GM10266 (cell line): ENCODE data around the gene LSM3.

Source experiments
- DNase-seq: peaks from one replicate; pipeline ENCODE4 v3.0.0; 2012; ENCODE audit errors: extremely low spot score
- TF ChIP-seq, protein P1 (sequence below): IDR thresholded peaks from 2 replicates; pipeline ENCODE4 v1.5.1; 2012; ENCODE audit warnings: mild to moderate bottlenecking, low read depth; ENCODE audit not compliant: control insufficient read depth, insufficient read depth; ENCODE audit errors: missing control alignments

LSM3 gene

GRCh38 chr3:14152963-14153355, 25.7 kb upstream of the LSM3 start:
- no peak for DNase-seq
- TF ChIP-seq, protein P1, sequence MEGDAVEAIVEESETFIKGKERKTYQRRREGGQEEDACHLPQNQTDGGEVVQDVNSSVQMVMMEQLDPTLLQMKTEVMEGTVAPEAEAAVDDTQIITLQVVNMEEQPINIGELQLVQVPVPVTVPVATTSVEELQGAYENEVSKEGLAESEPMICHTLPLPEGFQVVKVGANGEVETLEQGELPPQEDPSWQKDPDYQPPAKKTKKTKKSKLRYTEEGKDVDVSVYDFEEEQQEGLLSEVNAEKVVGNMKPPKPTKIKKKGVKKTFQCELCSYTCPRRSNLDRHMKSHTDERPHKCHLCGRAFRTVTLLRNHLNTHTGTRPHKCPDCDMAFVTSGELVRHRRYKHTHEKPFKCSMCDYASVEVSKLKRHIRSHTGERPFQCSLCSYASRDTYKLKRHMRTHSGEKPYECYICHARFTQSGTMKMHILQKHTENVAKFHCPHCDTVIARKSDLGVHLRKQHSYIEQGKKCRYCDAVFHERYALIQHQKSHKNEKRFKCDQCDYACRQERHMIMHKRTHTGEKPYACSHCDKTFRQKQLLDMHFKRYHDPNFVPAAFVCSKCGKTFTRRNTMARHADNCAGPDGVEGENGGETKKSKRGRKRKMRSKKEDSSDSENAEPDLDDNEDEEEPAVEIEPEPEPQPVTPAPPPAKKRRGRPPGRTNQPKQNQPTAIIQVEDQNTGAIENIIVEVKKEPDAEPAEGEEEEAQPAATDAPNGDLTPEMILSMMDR, result no peak

DNA sequence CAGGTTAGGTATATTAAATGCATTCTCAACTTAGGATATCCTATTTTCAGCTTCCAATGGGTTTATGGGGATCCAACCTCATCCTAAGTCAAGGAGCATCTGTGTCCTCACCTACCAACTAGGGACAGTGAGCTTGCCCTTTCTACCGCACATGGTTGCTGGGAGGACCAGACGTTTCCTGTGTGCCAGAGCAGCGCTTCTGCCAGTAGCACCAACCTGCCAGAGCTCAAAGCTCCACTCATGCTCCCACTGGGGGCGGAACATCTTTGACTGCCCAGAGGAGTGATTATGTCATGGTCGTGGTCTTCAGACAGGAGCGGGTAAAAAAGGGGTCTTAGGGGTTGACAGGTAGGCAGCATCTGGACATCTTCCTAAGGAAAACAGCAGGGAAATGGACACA, 25.0 kb upstream of the LSM3 start:
- TF ChIP-seq, protein P1, result no peak
- no peak for DNase-seq

- no peak for DNase-seq
- TF ChIP-seq, protein P1, result no peak
Observed at GRCh38 chr3:14154276-14154675, 24.3 kb upstream of the LSM3 start.

GRCh38 chr3:14154895-14155440, 23.6 kb upstream of the LSM3 start:
- no peak for DNase-seq
- TF ChIP-seq, protein P1, result no peak

- DNase-seq, result no peak
- TF ChIP-seq, protein P1, result no peak
Observed at GRCh38 chr3:14156201-14156600, 22.4 kb upstream of the LSM3 start.

- DNase-seq, result no peak
- TF ChIP-seq, protein P1, result no peak
Observed at GRCh38 chr3:14156843-14157561, 21.6 kb upstream of the LSM3 start.

GRCh38 chr3:14157951-14158350, 20.7 kb upstream of the LSM3 start:
- DNase-seq, result no peak
- TF ChIP-seq, protein P1, result no peak
